Smooth muscle cell (in vitro differentiated cells): ENCODE measurements around the gene SMURF2. TPM values are rescaled to one million over a fixed set of nuclear protein-coding genes. Genes with fewer than 3 reads are reported as not detected.

Source experiments
- DNase-seq: peaks from one replicate; lab custom pipeline; 2025; ENCODE audit not compliant: unreplicated experiment; lab: John Stamatoyannopoulos, UW
- H2AFZ ChIP-seq: fragments of 200-600 bp; sonication (generic); 2 replicates; pipeline ENCODE4 v1.6.0; 2016; ENCODE audit warnings: antibody characterized with exemption, low read depth, mild to moderate bottlenecking
- H3F3A ChIP-seq: fragments of 200-600 bp; sonication (generic); 2 replicates; pipeline ENCODE4 v1.6.0; 2017; ENCODE audit warnings: antibody characterized with exemption, low read depth
- H3K27ac ChIP-seq: fragments of 200-600 bp; sonication (generic); 2 replicates; pipeline ENCODE4 v1.5.1; 2016; ENCODE audit warnings: low read depth, mild to moderate bottlenecking
- H3K27me3 ChIP-seq: fragments of 200-600 bp; sonication (generic); 2 replicates; pipeline ENCODE4 v1.6.1; 2016; ENCODE audit warnings: low read depth, mild to moderate bottlenecking
- H3K36me3 ChIP-seq: fragments of 200-600 bp; sonication (generic); 2 replicates; pipeline ENCODE4 v1.5.1; 2016; ENCODE audit warnings: low read depth
- H3K4me1 ChIP-seq: fragments of 200-600 bp; sonication (generic); 2 replicates; pipeline ENCODE4 v1.5.1; 2016; ENCODE audit warnings: low read depth
- H3K4me2 ChIP-seq: fragments of 200-600 bp; sonication (generic); 2 replicates; pipeline ENCODE4 v1.6.0; 2016; ENCODE audit warnings: mild to moderate bottlenecking
- H3K4me3 ChIP-seq: fragments of 200-600 bp; sonication (generic); 2 replicates; pipeline ENCODE4 v1.5.1; 2016; ENCODE audit warnings: mild to moderate bottlenecking
- H3K79me2 ChIP-seq: fragments of 200-600 bp; sonication (generic); 2 replicates; pipeline ENCODE4 v1.6.0; 2016; ENCODE audit warnings: low read depth, mild to moderate bottlenecking
- H3K9ac ChIP-seq: fragments of 200-600 bp; sonication (generic); 2 replicates; pipeline ENCODE4 v1.6.0; 2016; ENCODE audit warnings: low read depth
- H3K9me3 ChIP-seq: fragments of 200-600 bp; sonication (generic); replicated peaks from 2 replicates; pipeline ENCODE4 v1.5.1; 2016; ENCODE audit warnings: low read depth
- H4K20me1 ChIP-seq: fragments of 200-600 bp; sonication (generic); 2 replicates; pipeline ENCODE4 v1.6.0; 2016; ENCODE audit warnings: low read depth
- CTCF ChIP-seq: fragments of 200-600 bp; sonication (generic); IDR thresholded peaks from 2 replicates; pipeline ENCODE4 v1.5.1; 2017; ENCODE audit warnings: borderline replicate concordance, mild to moderate bottlenecking, antibody characterized with exemption; ENCODE audit not compliant: insufficient read depth, poor library complexity, severe bottlenecking
- WGBS: methylation state at CpG from one replicate; pipeline ENCODE4 v1.1.7; 2016; ENCODE audit warnings: low lambda C conversion rate; 5-methylcytosine and 5-hydroxymethylcytosine counted together
- polyA plus RNA-seq: library from polyadenylated mRNA; unstranded; fragments of >200 nt; fragmentation: Nextera tagmentation; extraction: Ambion mirVana; gene quantifications from 2 replicates; pipeline ENCODE4 v1.2.1, GENCODE V29; 2016
- total RNA-seq: library from RNA; depleted of rRNA; stranded (reverse); fragments of >200 nt; gene quantifications from 2 replicates; pipeline ENCODE4 v1.2.3, GENCODE V29; 2014

SMURF2 gene
- total and polyA plus RNA-seq, 2 experiments from 2014 or later: 38.9 to 91.2 TPM

GRCh38 chr17:64515419-64515818, 146.7 kb downstream of the SMURF2 start:
- Histone ChIP-seq H3K9ac (no peak overlapping the region), H3F3A (no peaks in the 10 kb centered on the region), H3K4me2 (no peak overlapping the region), H2AFZ (no peak overlapping the region), H3K4me3 (no peak overlapping the region), H3K4me1 (no peaks in the 10 kb centered on the region), H4K20me1 (peaks cover 66% of the 10 kb centered on the region), H3K36me3 (peaks cover 22% of the 10 kb centered on the region), H3K9me3 (no peaks in the 10 kb centered on the region), H3K27ac (no peak overlapping the region), H3K79me2 (peaks cover 28% of the 10 kb centered on the region), H3K27me3 (no peaks in the 10 kb centered on the region)
- TF ChIP-seq CTCF: no peak
- WGBS: 94% methylated on average over 2 of the region's 2 CpGs
- DNase-seq: no peak

GRCh38 chr17:64509179-64509578, 152.9 kb downstream of the SMURF2 start:
- Histone ChIP-seq H3K4me2 (peak overlapping the region; percentile 86), H3K4me3 (no peak overlapping the region), H3F3A (peaks cover 5% of the 10 kb centered on the region), H3K27me3 (no peaks in the 10 kb centered on the region), H3K36me3 (peaks cover 6% of the 10 kb centered on the region), H2AFZ (no peak overlapping the region), H3K9ac (no peak overlapping the region), H3K79me2 (peaks cover 69% of the 10 kb centered on the region), H3K27ac (no peak overlapping the region), H3K4me1 (peaks cover 13% of the 10 kb centered on the region), H4K20me1 (peaks cover 88% of the 10 kb centered on the region), H3K9me3 (no peaks in the 10 kb centered on the region)
- no peak for TF ChIP-seq CTCF
- WGBS: 97% methylated on average over 6 of the region's 6 CpGs
- DNase-seq: no peak

GRCh38 chr17:64508683-64509082, 153.4 kb downstream of the SMURF2 start:
- H2AFZ ChIP-seq: no peak overlapping the region
- H4K20me1 ChIP-seq: peaks cover 89% of the 10 kb centered on the region
- no peak for TF ChIP-seq CTCF
- H3K9me3 ChIP-seq: no peaks in the 10 kb centered on the region
- H3K9ac ChIP-seq: peak overlapping the region; percentile 100
- peaks cover 70% of the 10 kb centered on the region for H3K79me2 ChIP-seq
- H3K27me3 ChIP-seq: no peaks in the 10 kb centered on the region
- peaks cover 10% of the 10 kb centered on the region for H3F3A ChIP-seq
- H3K4me3 ChIP-seq: peak overlapping the region; percentile 91
- no peak for DNase-seq
- no peak overlapping the region for H3K27ac ChIP-seq
- 84% methylated on average over 2 of the region's 2 CpGs for WGBS
- H3K4me2 ChIP-seq: peak overlapping the region; percentile 86
- peaks cover 6% of the 10 kb centered on the region for H3K36me3 ChIP-seq
- peaks cover 18% of the 10 kb centered on the region for H3K4me1 ChIP-seq

- peaks cover 22% of the 10 kb centered on the region for H3F3A ChIP-seq
- peaks cover 18% of the 10 kb centered on the region for H3K36me3 ChIP-seq
- peak overlapping the region; percentile 91 for H3K4me3 ChIP-seq
- TF ChIP-seq CTCF: peak; percentile 18
- peaks cover 89% of the 10 kb centered on the region for H4K20me1 ChIP-seq
- DNase-seq: no peak
- no peak overlapping the region for H2AFZ ChIP-seq
- H3K27me3 ChIP-seq: no peaks in the 10 kb centered on the region
- peaks cover 75% of the 10 kb centered on the region for H3K79me2 ChIP-seq
- no peaks in the 10 kb centered on the region for H3K9me3 ChIP-seq
- peak overlapping the region; percentile 86 for H3K4me2 ChIP-seq
- H3K27ac ChIP-seq: peak overlapping the region; percentile 99
- WGBS: under 1% methylated on average over 13 of the region's 13 CpGs
- H3K9ac ChIP-seq: peak overlapping the region; percentile 100
- H3K4me1 ChIP-seq: peaks cover 27% of the 10 kb centered on the region
Observed at GRCh38 chr17:64507413-64507782, 154.7 kb downstream of the SMURF2 start.
